Upper lobe of left lung (tissue), 4 donors: ENCODE data around the gene OR2T27.
"Not testable (repeated sequence)": the region's sequence is repeated elsewhere in the genome, so short reads cannot be mapped to it uniquely, and the experiment has no call there.

Experiments used
- POLR2A ChIP-seq, 4 donors: fragments of 450-650 bp; IDR thresholded peaks; one replicate each; pipeline ENCODE4 v1.5.1; 2016 to 2017; ENCODE audit warnings: antibody characterized with exemption in 4 of 4, mild to moderate bottlenecking in 2 of 4
- POLR2AphosphoS5 ChIP-seq, 2 donors: sonication (generic); formaldehyde crosslinking; IDR thresholded peaks; one replicate each; pipeline ENCODE4 v1.5.1; 2017; ENCODE audit warnings: antibody characterized with exemption in 2 of 2
- TF ChIP-seq, protein P1 (sequence below), 6 experiments: fragments of 450-650 bp in 4 of 6; fragments of 200-600 bp in 2 of 6; sonication (generic) in 2 of 6; IDR thresholded peaks; one replicate each; pipeline ENCODE4 v1.5.1; 2016 to 2019; ENCODE audit warnings: antibody characterized with exemption in 6 of 6

DNA sequence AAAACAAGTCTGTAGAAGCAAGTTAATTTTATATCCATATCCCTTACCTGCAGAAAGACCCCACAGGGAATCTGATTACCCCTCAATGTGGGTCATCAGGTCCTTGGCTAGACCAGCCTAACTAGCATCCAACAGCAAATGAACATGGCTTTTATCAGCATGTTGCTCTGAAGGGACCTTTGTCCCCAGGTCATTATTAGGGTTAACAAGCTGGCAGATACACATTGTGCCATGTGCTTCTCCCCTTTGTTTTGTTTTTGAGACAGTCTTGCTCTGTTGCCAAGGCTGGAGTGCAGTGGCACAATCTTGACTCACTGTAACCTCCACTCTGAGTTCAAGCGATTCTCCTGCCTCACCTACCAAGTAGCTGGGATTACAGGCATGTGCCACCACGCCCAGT, 20.3 kb downstream of the OR2T27 start, which contains the start of gene OR2T11:
- not testable (repeated sequence) for TF ChIP-seq POLR2A, POLR2AphosphoS5 (IDR thresholded peaks at IDR 0.05)
- TF ChIP-seq, protein P1, sequence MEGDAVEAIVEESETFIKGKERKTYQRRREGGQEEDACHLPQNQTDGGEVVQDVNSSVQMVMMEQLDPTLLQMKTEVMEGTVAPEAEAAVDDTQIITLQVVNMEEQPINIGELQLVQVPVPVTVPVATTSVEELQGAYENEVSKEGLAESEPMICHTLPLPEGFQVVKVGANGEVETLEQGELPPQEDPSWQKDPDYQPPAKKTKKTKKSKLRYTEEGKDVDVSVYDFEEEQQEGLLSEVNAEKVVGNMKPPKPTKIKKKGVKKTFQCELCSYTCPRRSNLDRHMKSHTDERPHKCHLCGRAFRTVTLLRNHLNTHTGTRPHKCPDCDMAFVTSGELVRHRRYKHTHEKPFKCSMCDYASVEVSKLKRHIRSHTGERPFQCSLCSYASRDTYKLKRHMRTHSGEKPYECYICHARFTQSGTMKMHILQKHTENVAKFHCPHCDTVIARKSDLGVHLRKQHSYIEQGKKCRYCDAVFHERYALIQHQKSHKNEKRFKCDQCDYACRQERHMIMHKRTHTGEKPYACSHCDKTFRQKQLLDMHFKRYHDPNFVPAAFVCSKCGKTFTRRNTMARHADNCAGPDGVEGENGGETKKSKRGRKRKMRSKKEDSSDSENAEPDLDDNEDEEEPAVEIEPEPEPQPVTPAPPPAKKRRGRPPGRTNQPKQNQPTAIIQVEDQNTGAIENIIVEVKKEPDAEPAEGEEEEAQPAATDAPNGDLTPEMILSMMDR (IDR thresholded peaks at IDR 0.05), result not testable (repeated sequence)
